GM23248 (cell line): ENCODE data around the gene CPNE9. TPM values are rescaled to one million over a fixed set of nuclear protein-coding genes. Genes with fewer than 3 reads are reported as not detected.

ENCODE experiments used
- DNase-seq: peaks from one replicate; pipeline ENCODE4 v3.0.0-alpha.2; 2015
- H2AFZ ChIP-seq: fragments of 200-600 bp; sonication (generic); 2 replicates; pipeline ENCODE4 v1.6.1; 2016; ENCODE audit warnings: antibody characterized with exemption
- H3F3A ChIP-seq: fragments of 200-600 bp; sonication (generic); 2 replicates; pipeline ENCODE4 v1.6.1; 2016; ENCODE audit warnings: mild to moderate bottlenecking, antibody characterized with exemption, mixed run types; ENCODE audit not compliant: insufficient read depth
- H3K27ac ChIP-seq: fragments of 200-600 bp; sonication (generic); 2 replicates; pipeline ENCODE4 v1.5.1; 2016; ENCODE audit warnings: mild to moderate bottlenecking
- H3K27me3 ChIP-seq: fragments of 200-600 bp; sonication (generic); replicated peaks from 2 replicates; pipeline ENCODE4 v1.6.1; 2016; ENCODE audit warnings: mild to moderate bottlenecking; ENCODE audit not compliant: insufficient read depth
- H3K36me3 ChIP-seq: fragments of 200-600 bp; sonication (generic); 2 replicates; pipeline ENCODE4 v1.6.1; 2016; ENCODE audit warnings: low read depth, mild to moderate bottlenecking
- H3K4me1 ChIP-seq: fragments of 200-600 bp; sonication (generic); 2 replicates; pipeline ENCODE4 v1.6.1; 2016; ENCODE audit warnings: mild to moderate bottlenecking; ENCODE audit not compliant: insufficient read depth
- H3K4me2 ChIP-seq: fragments of 200-600 bp; sonication (generic); one replicate; pipeline ENCODE4 v1.6.1; 2016; ENCODE audit warnings: mild to moderate bottlenecking; ENCODE audit not compliant: unreplicated experiment
- H3K4me3 ChIP-seq: fragments of 200-600 bp; sonication (generic); 2 replicates; pipeline ENCODE4 v1.5.1; 2016; ENCODE audit warnings: mild to moderate bottlenecking
- H3K79me2 ChIP-seq: fragments of 200-600 bp; sonication (generic); 2 replicates; pipeline ENCODE4 v1.6.1; 2016; ENCODE audit warnings: mild to moderate bottlenecking; ENCODE audit not compliant: insufficient read depth
- H3K9ac ChIP-seq: fragments of 200-600 bp; sonication (generic); 2 replicates; pipeline ENCODE4 v1.6.1; 2016; ENCODE audit warnings: mild to moderate bottlenecking
- H3K9me2 ChIP-seq: fragments of 200-600 bp; sonication (generic); 2 replicates; pipeline ENCODE4 v1.6.1; 2016; ENCODE audit warnings: mixed run types, mild to moderate bottlenecking, moderate library complexity; ENCODE audit not compliant: insufficient read depth
- H3K9me3 ChIP-seq: fragments of 200-600 bp; sonication (generic); one replicate; pipeline ENCODE4 v1.6.1; 2017; ENCODE audit warnings: low read depth
- H4K20me1 ChIP-seq: fragments of 200-600 bp; sonication (generic); 2 replicates; pipeline ENCODE4 v1.6.0; 2016; ENCODE audit not compliant: insufficient read depth
- EZH2 ChIP-seq: fragments of 200-600 bp; sonication (generic); IDR thresholded peaks from 2 replicates; pipeline ENCODE4 v1.6.1; 2018; ENCODE audit warnings: antibody characterized with exemption, mild to moderate bottlenecking; ENCODE audit not compliant: insufficient read depth, poor library complexity, severe bottlenecking
- EZH2phosphoT487 ChIP-seq: fragments of 200-600 bp; sonication (generic); IDR thresholded peaks from 2 replicates; pipeline ENCODE4 v1.6.1; 2018; ENCODE audit warnings: antibody characterized with exemption, moderate library complexity, mild to moderate bottlenecking, low read depth; ENCODE audit not compliant: insufficient read depth
- WGBS, 2 experiments: methylation state at CpG; one replicate each; pipeline ENCODE4 v1.1.6; 2015 to 2017; ENCODE audit warnings: low lambda C conversion rate in 2 of 2, low coverage in 1 of 2; ENCODE audit errors: missing lambda C conversion rate in 2 of 2; 5-methylcytosine and 5-hydroxymethylcytosine counted together
- in situ Hi-C: fragments of 300-500 bp; cut with MboI; formaldehyde crosslinking; loops from 2 replicates; pipeline ENCODE4 v1.15.0; 2020
- polyA plus RNA-seq: library from polyadenylated mRNA; unstranded; fragments of >200 nt; fragmentation: Nextera tagmentation; extraction: Ambion mirVana; gene quantifications from 2 replicates; pipeline ENCODE4 v1.2.1, GENCODE V29; 2016
- total RNA-seq: library from RNA; depleted of rRNA; stranded (reverse); fragments of >200 nt; shearing (Covaris generic); gene quantifications from 2 replicates; pipeline ENCODE4 v1.2.3, GENCODE V29; 2014

CPNE9 gene
- total and polyA plus RNA-seq, 2 experiments from 2014 or later: not detected

DNA sequence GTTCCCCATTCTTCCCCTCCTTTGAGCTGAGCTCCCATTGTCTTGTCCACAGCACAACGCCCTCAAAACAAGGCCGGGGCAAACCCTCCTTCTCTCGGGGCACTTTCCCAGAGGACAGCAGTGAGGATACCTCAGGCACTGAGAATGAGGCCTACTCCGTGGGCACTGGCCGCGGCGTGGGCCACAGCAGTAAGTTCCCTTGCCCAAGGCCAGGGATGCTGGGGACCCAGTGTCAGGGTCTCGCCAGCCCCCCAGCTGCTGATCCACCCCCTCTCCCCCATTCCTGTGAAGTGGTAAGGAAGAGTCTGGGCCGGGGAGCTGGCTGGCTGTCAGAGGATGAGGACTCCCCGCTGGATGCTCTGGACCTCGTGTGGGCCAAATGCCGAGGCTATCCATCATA is 41.9 kb downstream of the CPNE9 start:
- in situ Hi-C loops: no loop called here
- H3K4me1 ChIP-seq: peaks cover 16% of the 10 kb centered on the region; the same call in 1 of the 2 replicates
- no peaks in the 10 kb centered on the region for H3K9me2 ChIP-seq
- TF ChIP-seq EZH2phosphoT487 (no peak), EZH2 (no peak)
- no peaks in the 10 kb centered on the region for H3K27me3 ChIP-seq
- H3K4me2 ChIP-seq: no peak overlapping the region
- peaks cover 24% of the 10 kb centered on the region for H3F3A ChIP-seq
- WGBS, 2 experiments: 85 to 90% methylated on average over 12 of the region's 12 CpGs
- no peak overlapping the region for H2AFZ ChIP-seq
- peaks cover 4% of the 10 kb centered on the region for H3K79me2 ChIP-seq
- DNase-seq: no peak
- peaks cover 48% of the 10 kb centered on the region; the same call in 1 of the 2 replicates for H3K36me3 ChIP-seq
- H3K4me3 ChIP-seq: no peak overlapping the region
- no peaks in the 10 kb centered on the region for H3K9me3 ChIP-seq
- H4K20me1 ChIP-seq: no peaks in the 10 kb centered on the region
- no peak overlapping the region for H3K9ac ChIP-seq
- H3K27ac ChIP-seq: no peak overlapping the region

DNA sequence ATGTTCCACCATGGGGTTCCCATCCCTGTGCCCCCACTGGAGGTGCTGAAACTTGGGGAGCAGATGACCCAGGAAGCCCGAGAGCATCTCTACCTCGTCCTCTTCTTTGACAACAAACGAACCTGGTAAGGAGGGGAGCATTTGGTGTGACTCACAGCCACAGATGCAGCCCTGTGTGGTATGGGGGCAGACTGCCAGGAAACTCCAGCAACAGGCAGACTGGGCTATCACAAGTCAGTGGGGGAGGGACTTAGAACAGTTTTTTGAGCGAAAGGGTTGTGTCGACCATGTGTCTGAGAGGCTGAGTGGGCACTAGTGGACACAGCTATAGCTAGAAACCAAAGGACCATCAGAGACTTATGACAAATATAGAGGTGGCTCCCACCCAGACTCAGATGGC is 42.7 kb downstream of the CPNE9 start:
- H3K36me3 ChIP-seq: peaks cover 48% of the 10 kb centered on the region; the same call in 1 of the 2 replicates
- in situ Hi-C loops: no loop called here
- no peak overlapping the region for H3K4me2 ChIP-seq
- peak overlapping the region; percentile 12; the same call in 1 of the 2 replicates for H3K27ac ChIP-seq
- H3K79me2 ChIP-seq: peaks cover 12% of the 10 kb centered on the region
- peaks cover 24% of the 10 kb centered on the region for H3F3A ChIP-seq
- peaks cover 16% of the 10 kb centered on the region; the same call in 1 of the 2 replicates for H3K4me1 ChIP-seq
- H3K4me3 ChIP-seq: no peak overlapping the region
- 45 to 53% methylated on average over 5 of the region's 5 CpGs for WGBS, 2 experiments
- no peak overlapping the region for H3K9ac ChIP-seq
- peak; percentile 84 for DNase-seq
- no peaks in the 10 kb centered on the region for H4K20me1 ChIP-seq
- TF ChIP-seq EZH2 (no peak), EZH2phosphoT487 (no peak)
- no peak overlapping the region for H2AFZ ChIP-seq
- H3K27me3 ChIP-seq: no peaks in the 10 kb centered on the region
- no peaks in the 10 kb centered on the region for H3K9me2 ChIP-seq
- H3K9me3 ChIP-seq: no peaks in the 10 kb centered on the region

DNA sequence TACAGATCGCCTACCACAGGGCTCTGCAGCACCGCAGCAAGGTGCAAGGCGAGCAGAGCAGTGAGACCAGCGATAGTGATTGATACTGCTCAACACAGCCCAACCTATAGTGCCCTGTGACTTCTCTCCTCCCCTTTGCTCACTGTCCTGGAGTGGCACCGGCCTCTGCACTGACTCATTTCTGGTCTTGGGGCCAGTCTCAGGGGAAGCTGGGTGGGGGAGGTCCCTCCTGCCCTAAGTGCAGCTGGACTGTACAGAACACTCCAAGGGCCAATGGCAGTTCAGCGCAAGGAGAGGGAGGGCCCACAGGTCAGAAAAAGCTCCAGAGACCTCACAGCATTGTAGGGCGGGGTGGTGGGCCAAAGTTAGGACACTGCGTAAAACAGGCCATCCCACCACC is 43.6 kb downstream of the CPNE9 start:
- 79 to 82% methylated on average over 8 of the region's 8 CpGs for WGBS, 2 experiments
- peaks cover 24% of the 10 kb centered on the region for H3F3A ChIP-seq
- peak overlapping the region; percentile 12; the same call in 1 of the 2 replicates for H3K27ac ChIP-seq
- H4K20me1 ChIP-seq: no peaks in the 10 kb centered on the region
- no peak overlapping the region for H3K9ac ChIP-seq
- H3K27me3 ChIP-seq: no peaks in the 10 kb centered on the region
- TF ChIP-seq EZH2 (no peak), EZH2phosphoT487 (no peak)
- no peak overlapping the region for H3K4me3 ChIP-seq
- in situ Hi-C loops: no loop called here
- peaks cover 16% of the 10 kb centered on the region; the same call in 1 of the 2 replicates for H3K4me1 ChIP-seq
- DNase-seq: peak; percentile 63
- H3K9me2 ChIP-seq: no peaks in the 10 kb centered on the region
- H3K9me3 ChIP-seq: no peaks in the 10 kb centered on the region
- peaks cover 42% of the 10 kb centered on the region; the same call in 1 of the 2 replicates for H3K36me3 ChIP-seq
- H2AFZ ChIP-seq: no peak overlapping the region
- H3K4me2 ChIP-seq: no peak overlapping the region
- H3K79me2 ChIP-seq: peaks cover 21% of the 10 kb centered on the region

DNA sequence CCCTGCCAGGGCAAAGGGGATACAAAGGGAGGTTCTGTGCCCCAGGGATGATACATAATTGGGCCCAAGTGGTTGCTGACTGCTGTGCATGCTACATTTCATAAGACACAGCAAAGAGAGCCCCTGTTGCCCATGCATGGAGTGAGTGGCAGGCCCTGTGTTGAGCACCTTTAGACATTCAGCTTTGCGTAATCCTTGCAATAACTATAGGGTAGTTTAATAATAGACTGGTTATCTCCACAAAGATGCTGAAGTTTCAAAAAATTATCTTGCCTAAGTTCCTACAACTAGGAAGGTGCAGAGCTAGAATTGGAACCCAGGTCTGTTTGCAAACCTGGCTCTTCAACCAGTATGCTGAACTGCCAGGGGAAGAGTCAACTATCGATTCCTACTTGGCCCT is 44.4 kb downstream of the CPNE9 start:
- no peak overlapping the region for H3K9ac ChIP-seq
- H3K9me2 ChIP-seq: no peaks in the 10 kb centered on the region
- TF ChIP-seq EZH2: no peak
- no peak for TF ChIP-seq EZH2phosphoT487
- no peak overlapping the region for H2AFZ ChIP-seq
- H3K27me3 ChIP-seq: no peaks in the 10 kb centered on the region
- peaks cover 34% of the 10 kb centered on the region; the same call in 1 of the 2 replicates for H3K36me3 ChIP-seq
- in situ Hi-C loops: no loop called here
- DNase-seq: no peak
- H3K27ac ChIP-seq: no peak overlapping the region
- H3K4me3 ChIP-seq: no peak overlapping the region
- H3F3A ChIP-seq: peaks cover 24% of the 10 kb centered on the region
- WGBS, 2 experiments: 94 to 100% methylated on average over 2 of the region's 2 CpGs
- H3K9me3 ChIP-seq: no peaks in the 10 kb centered on the region
- peaks cover 23% of the 10 kb centered on the region for H3K79me2 ChIP-seq
- no peaks in the 10 kb centered on the region for H4K20me1 ChIP-seq
- peaks cover 16% of the 10 kb centered on the region; the same call in 1 of the 2 replicates for H3K4me1 ChIP-seq
- H3K4me2 ChIP-seq: no peak overlapping the region

DNA sequence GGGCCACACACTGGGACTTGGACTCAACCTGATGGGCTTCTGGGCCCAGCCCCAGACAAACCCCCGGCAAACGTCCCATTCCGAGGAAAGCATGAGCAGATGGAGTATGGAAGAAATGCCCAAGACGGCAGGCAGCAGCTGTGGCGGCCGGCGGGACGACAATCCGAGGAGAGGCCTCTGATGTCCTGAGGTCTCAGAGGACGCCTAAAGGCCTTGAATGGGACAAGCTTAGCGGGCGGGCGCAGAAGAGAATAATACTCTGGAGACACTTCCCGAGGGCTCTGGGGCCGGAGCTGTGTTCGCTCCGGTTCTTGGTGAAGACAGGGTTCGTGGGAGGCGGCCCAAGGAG is 45.6 kb downstream of the CPNE9 start:
- peak overlapping the region; percentile 100 for H3K4me3 ChIP-seq
- H3K4me2 ChIP-seq: peak overlapping the region; percentile 95
- H3K79me2 ChIP-seq: peaks cover 23% of the 10 kb centered on the region
- peak overlapping the region; percentile 85 for H3K9ac ChIP-seq
- peaks cover 22% of the 10 kb centered on the region; the same call in 1 of the 2 replicates for H3K36me3 ChIP-seq
- peak overlapping the region; percentile 90 for H3K27ac ChIP-seq
- DNase-seq: no peak
- peaks cover 16% of the 10 kb centered on the region; the same call in 1 of the 2 replicates for H3K4me1 ChIP-seq
- H3F3A ChIP-seq: peaks cover 24% of the 10 kb centered on the region
- in situ Hi-C loops: no loop called here
- 5 to 6% methylated on average over 19 of the region's 19 CpGs for WGBS, 2 experiments
- peak overlapping the region; percentile 87 for H2AFZ ChIP-seq
- no peaks in the 10 kb centered on the region for H3K9me2 ChIP-seq
- TF ChIP-seq EZH2: no peak
- no peak for TF ChIP-seq EZH2phosphoT487
- no peaks in the 10 kb centered on the region for H4K20me1 ChIP-seq
- H3K9me3 ChIP-seq: no peaks in the 10 kb centered on the region
- no peaks in the 10 kb centered on the region for H3K27me3 ChIP-seq
